NCI-H2227 treated with DMSO at 0.1 percent for 48 hours (cell line): ENCODE measurements around the gene GP1BB.
"Not testable (repeated sequence)": the region's sequence is repeated elsewhere in the genome, so short reads cannot be mapped to it uniquely, and the experiment has no call there.

Source experiments
- DNase-seq: peaks from one replicate; lab custom pipeline; 2025; lab: John Stamatoyannopoulos, UW

Gene GP1BB

GRCh38 chr22:19714312-19715187 is 8.8 kb upstream of the GP1BB start, which contains the start of gene SEPTIN5:
SEPTIN5 (plus strand) TSS chr22:19714503; CDS start chr22:19714589, 86 bp downstream.
- DNase-seq: peak; percentile 12

GRCh38 chr22:19715188-19715930 is 8.0 kb upstream of the GP1BB start:
- no peak for DNase-seq

DNA sequence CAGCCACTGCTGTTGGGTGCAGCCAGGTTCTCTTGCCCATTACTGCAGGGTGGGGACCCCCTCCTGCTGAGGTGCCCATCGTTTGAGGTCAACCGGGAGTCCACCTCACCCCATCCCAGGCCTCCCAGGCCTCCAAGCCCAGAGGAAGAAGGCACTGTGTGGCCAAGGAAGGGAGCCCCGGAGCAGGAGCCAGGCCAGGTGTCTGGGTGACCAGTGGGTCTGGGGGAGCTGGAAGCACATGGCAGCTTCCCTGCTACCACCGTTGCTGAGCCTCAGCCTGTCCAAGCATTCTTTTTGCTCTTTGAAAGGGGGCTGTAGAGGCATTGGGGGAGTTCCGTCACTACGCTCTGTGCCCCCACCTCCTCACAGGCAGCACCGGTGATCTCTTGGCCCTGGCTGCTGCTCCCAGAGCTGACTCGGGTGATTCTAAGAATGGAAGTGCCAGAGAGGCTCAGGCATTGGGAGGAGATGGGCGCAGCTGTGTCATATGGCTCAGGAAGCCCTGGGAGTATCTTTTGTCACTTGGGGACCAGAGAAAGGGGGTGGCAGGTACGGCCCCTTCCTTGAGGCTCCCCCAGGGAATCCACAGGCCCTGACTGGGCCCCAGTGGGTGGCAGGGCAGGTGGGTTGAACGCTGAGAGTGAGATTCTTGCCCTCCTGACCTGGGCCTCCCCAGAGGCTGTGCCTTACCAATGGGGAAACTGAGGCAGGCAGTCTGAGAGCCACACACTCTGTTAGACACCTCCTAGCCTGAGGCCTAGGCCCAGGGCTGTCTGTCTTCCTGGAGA is 7.1 kb upstream of the GP1BB start:
- DNase-seq: no peak

- no peak for DNase-seq
Measured at GRCh38 chr22:19716829-19717105, 6.6 kb upstream of the GP1BB start.

- no peak for DNase-seq
Measured at GRCh38 chr22:19717181-19717580, 6.2 kb upstream of the GP1BB start.

DNA sequence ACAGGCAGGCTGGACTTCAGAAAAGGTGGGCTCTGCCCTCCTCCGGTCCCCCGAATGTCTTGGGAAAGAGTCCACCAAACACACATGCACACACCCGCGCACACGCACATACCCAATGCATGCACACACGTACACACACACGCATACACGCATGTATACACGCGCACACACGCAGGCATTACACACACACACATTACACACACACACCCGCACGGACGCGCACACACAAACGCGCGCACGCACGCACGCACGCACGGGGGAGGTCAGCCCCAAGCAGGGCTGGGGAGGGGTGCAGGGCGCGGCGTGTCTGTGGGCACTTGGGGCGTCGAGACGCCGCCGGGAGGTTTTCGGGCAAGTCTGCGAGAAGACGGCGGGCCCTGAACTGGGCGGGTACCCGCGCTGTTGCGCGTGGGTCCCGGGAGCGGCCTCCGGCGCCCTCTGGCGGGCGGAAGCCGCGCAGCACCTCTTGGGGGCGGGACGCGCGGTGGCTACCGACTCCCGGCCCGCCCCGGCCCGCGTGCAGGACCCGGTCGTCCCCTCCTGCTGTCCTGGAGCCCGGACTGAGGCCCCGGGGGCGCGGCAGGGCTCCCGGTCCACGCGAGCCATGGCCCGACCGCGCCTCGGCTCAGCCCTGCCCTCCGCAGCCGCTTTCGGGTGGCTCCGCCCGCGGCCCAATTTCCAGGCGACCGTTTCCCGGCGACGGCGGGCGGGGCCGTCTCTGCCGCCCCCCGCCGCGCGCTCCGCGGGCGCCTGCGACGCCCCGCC is 5.5 kb upstream of the GP1BB start:
- peak; percentile 49 for DNase-seq

- no peak for DNase-seq
Measured at GRCh38 chr22:19718456-19719049, 4.8 kb upstream of the GP1BB start.

GRCh38 chr22:19719050-19719482 is 4.3 kb upstream of the GP1BB start:
- DNase-seq: no peak

- DNase-seq: no peak
Measured at GRCh38 chr22:19719488-19720021, 3.8 kb upstream of the GP1BB start.

GRCh38 chr22:19720150-19720827 is 3.0 kb upstream of the GP1BB start:
- no peak for DNase-seq

GRCh38 chr22:19720999-19721329 is 2.4 kb upstream of the GP1BB start:
- no peak for DNase-seq

DNA sequence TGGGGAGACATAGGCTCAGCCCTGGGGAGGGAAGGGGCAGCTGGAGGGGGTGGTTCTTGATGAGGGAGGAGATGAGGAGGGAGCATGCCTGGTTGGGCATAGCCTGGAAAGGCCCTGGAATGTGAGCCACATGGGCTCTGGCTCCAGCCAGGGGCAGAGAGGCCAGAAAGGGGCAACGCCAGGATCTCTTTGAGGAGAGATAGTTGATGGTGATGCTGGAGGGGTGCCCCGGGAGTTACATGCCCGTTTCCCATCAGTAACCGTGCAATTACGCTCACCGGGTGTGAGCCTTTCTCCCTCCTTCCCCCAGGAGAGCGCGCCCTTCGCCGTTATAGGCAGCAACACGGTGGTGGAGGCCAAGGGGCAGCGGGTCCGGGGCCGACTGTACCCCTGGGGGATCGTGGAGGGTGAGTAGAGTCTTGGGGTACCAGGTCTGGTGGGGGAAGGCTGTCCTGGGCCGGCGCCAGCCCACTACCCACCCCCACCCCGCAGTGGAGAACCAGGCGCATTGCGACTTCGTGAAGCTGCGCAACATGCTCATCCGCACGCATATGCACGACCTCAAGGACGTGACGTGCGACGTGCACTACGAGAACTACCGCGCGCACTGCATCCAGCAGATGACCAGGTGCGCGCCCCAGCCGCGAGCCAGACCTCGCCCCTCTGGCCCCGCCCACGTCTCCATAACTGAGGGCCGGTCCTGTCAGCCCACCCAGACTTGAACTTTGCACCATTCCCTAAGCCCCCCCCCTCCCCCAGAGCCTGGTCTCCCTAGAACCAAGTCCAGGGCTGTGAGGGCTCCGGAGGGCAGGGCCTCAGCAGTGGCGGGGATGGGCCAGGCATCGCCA is 1.8 kb upstream of the GP1BB start:
- DNase-seq: no peak

DNA sequence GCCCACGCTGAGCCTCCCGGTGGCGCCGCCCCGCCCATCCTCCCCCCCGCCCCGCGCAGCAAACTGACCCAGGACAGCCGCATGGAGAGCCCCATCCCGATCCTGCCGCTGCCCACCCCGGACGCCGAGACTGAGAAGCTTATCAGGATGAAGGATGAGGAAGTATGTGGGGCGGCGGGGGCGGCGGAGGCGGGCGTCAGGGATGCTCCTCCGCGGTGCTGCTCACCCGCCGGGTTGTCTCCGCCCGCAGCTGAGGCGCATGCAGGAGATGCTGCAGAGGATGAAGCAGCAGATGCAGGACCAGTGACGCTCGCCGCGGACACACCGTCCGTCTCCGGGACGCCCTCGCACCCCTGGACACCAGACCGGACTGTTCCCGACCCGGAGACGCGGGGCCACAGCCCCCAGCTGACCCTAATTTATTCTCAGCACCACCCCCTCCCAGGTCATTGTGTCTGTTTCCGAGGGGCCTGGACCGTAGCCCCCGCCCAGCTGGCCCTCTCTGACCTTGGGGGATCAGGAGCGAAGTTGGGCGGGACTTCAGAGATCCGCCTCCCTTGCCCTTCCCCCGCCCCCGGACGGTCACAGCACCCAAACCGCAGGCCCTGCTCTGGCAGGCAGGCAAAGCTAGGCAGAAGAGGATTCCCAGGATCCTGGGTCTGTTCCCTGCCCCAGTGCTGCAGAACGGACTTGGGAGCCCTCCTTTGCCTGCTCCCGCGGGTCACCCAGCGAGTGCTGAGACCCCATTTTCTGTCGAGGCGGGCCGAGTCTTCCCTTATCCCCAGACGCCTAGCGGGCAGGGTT is 959 bp upstream of the GP1BB start:
- no peak for DNase-seq

DNA sequence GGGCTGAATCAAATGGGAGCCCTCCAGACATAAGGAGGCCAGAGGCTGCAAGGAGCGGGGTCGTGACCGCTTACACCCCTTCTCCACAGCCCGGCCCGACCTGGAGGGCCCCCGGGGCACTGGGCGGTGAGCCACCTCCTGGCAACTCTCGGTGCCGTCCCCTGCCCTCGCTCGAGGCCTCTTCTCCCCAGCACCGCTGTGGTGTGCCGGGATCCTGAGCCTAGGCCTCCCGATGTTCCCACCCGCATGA is 432 bp upstream of the GP1BB start:
- no peak for DNase-seq

DNA sequence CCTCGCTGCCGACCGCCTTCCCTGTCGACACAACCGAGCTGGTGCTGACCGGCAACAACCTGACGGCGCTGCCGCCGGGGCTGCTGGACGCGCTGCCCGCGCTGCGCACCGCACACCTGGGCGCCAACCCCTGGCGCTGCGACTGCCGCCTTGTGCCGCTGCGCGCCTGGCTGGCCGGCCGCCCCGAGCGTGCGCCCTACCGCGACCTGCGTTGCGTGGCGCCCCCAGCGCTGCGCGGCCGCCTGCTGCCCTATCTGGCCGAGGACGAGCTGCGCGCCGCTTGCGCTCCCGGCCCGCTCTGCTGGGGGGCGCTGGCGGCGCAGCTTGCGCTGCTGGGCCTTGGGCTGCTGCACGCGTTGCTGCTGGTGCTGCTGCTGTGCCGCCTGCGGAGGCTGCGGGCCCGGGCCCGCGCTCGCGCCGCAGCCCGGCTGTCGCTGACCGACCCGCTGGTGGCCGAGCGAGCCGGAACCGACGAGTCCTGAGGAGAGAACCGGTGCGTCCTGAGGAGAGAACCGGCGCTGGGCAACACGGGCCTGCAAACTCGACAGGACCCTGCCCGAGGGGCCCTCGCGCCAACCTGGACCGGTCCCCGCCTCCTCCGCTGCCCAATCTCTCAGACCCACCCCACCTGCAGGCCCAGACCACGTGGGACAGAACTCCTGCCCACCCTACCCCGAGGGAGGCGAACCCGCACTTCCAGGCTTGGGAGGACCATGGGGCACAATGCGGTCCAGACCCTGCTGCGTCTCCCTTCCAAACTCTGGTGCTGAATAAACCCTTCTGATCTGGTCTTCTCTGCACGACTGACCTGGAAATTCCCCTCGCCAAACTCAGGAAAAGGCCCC is 866 bp downstream of the GP1BB start:
- no peak for DNase-seq

DNA sequence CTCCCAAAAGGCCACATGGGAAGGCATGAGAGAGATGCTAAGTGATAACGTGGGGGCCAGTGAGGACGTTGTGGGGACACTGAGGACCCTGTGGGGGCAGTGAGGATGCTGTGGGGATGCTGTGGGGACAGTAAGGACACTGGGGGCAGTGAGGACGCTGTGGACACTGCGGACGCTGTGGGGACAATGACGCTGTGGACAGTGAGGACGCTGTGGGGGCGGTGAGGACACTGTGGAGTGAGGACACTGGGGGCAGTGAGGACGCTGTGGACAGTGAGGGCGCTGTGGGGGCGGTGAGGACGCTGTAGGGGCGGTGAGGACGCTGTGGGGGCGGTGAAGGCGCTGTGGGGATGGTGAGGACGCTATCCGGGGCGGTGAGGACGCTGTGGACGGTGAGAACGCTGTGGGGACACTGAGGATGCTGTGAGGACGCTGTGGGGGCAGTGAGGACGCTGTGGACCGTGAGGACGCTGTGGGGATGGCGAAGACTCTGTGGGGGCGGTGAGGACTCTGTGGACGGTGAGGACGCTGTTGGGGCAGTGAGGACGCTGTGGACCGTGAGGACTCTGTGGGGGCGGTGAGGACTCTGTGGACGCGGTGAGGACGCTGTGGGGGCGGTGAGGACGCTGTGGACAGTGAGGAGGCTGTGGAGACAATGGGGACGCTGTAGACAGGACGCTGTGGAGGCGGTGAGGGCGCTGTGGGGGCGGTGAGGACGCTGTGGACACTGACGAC is 1.8 kb downstream of the GP1BB start:
- DNase-seq: no peak

DNA sequence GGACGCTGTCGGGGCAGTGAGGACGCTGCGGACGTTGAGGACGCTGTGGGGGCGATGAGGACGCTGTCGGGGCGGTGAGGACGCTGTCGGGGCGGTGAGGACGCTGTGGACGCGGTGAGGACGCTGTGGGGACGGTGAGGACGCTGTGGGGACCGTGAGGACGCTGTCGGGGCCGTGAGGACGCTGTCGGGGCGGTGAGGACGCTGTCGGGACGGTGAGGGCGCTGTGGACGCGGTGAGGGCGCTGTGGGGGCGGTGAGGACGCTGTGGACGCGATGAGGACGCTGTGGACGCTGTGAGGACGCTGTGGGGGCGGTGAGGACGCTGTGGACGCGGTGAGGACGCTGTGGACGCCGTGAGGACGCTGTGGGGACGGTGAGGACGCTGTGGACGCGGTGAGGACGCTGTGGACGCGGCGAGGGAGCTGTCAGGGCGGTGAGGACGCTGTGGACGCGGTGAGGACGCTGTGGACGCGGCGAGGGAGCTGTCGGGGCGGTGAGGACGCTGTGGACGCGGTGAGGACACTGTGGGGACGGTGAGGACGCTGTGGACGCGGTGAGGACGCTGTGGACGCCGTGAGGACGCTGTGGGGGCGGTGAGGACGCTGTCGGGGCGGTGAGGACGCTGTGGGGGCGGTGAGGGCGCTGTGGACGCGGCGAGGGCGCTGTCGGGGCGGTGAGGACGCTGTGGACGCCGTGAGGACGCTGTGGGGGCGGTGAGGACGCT is 2.9 kb downstream of the GP1BB start:
- DNase-seq: not testable (repeated sequence)
